ENCODE data around the gene SLC7A14.

The SLC7A14 gene

GRCh38 chr3:170477395-170477794, 108.5 kb downstream of the SLC7A14 start:
- Histone ChIP-seq H3K27me3 (ENCODE audit: control insufficient read depth, insufficient read depth, low read length, poor library complexity, severe bottlenecking) (no peaks in the 10 kb centered on the region), H3K4me3 (ENCODE audit: insufficient read depth, low read depth, low read length) (no peak overlapping the region), H3K4me1 (ENCODE audit: control insufficient read depth, insufficient read depth, low read length) (peaks cover 7% of the 10 kb centered on the region), H3K27ac (ENCODE audit: insufficient read depth, low read depth, low read length, poor library complexity, severe bottlenecking) (no peak overlapping the region), H3K9me3 (ENCODE audit: control insufficient read depth, low read length) (no peaks in the 10 kb centered on the region), H3K36me3 (ENCODE audit: control insufficient read depth, insufficient read depth, low read length) (no peaks in the 10 kb centered on the region)
- 100% methylated on average over 1 of the region's 2 CpGs; no CpG with 5 or more reads in 1 of the 2 experiments for WGBS, 2 experiments

- Histone ChIP-seq H3K9me3 (ENCODE audit: control insufficient read depth, low read length) (no peaks in the 10 kb centered on the region), H3K27ac (ENCODE audit: insufficient read depth, low read depth, low read length, poor library complexity, severe bottlenecking) (no peak overlapping the region), H3K4me3 (ENCODE audit: insufficient read depth, low read depth, low read length) (no peak overlapping the region), H3K36me3 (ENCODE audit: control insufficient read depth, insufficient read depth, low read length) (no peaks in the 10 kb centered on the region), H3K27me3 (ENCODE audit: control insufficient read depth, insufficient read depth, low read length, poor library complexity, severe bottlenecking) (no peaks in the 10 kb centered on the region), H3K4me1 (ENCODE audit: control insufficient read depth, insufficient read depth, low read length) (peaks cover 7% of the 10 kb centered on the region)
- 22 to 30% methylated on average over 6 of the region's 6 CpGs for WGBS, 2 experiments
Observed at GRCh38 chr3:170476291-170476690, 109.6 kb downstream of the SLC7A14 start.

GRCh38 chr3:170475092-170475685, 110.7 kb downstream of the SLC7A14 start:
- no peak overlapping the region for H3K27ac ChIP-seq (ENCODE audit: insufficient read depth, low read depth, low read length, poor library complexity, severe bottlenecking)
- 87 to 96% methylated on average over 3 of the region's 3 CpGs for WGBS, 2 experiments
- no peaks in the 10 kb centered on the region for H3K36me3 ChIP-seq (ENCODE audit: control insufficient read depth, insufficient read depth, low read length)
- peaks cover 7% of the 10 kb centered on the region for H3K4me1 ChIP-seq (ENCODE audit: control insufficient read depth, insufficient read depth, low read length)
- no peaks in the 10 kb centered on the region for H3K27me3 ChIP-seq (ENCODE audit: control insufficient read depth, insufficient read depth, low read length, poor library complexity, severe bottlenecking)
- no peaks in the 10 kb centered on the region for H3K9me3 ChIP-seq (ENCODE audit: control insufficient read depth, low read length)
- H3K4me3 ChIP-seq (ENCODE audit: insufficient read depth, low read depth, low read length) = no peak overlapping the region

- no peaks in the 10 kb centered on the region for H3K36me3 ChIP-seq (ENCODE audit: control insufficient read depth, insufficient read depth, low read length)
- no peaks in the 10 kb centered on the region for H3K27me3 ChIP-seq (ENCODE audit: control insufficient read depth, insufficient read depth, low read length, poor library complexity, severe bottlenecking)
- H3K4me1 ChIP-seq (ENCODE audit: control insufficient read depth, insufficient read depth, low read length) = peaks cover 11% of the 10 kb centered on the region
- no peaks in the 10 kb centered on the region for H3K9me3 ChIP-seq (ENCODE audit: control insufficient read depth, low read length)
- WGBS, 2 experiments = 75 to 79% methylated on average over 1 to 3 of the region's 3 CpGs
- no peak overlapping the region for H3K4me3 ChIP-seq (ENCODE audit: insufficient read depth, low read depth, low read length)
- no peak overlapping the region for H3K27ac ChIP-seq (ENCODE audit: insufficient read depth, low read depth, low read length, poor library complexity, severe bottlenecking)
Observed at GRCh38 chr3:170473358-170473757, 112.5 kb downstream of the SLC7A14 start.

- H3K27ac ChIP-seq (ENCODE audit: insufficient read depth, low read depth, low read length, poor library complexity, severe bottlenecking) = no peak overlapping the region
- 80 to 93% methylated on average over 1 to 2 of the region's 3 CpGs for whole genome bisulfite sequencing, 2 experiments
- H3K36me3 ChIP-seq (ENCODE audit: control insufficient read depth, insufficient read depth, low read length) = no peaks in the 10 kb centered on the region
- no peak overlapping the region for H3K4me3 ChIP-seq (ENCODE audit: insufficient read depth, low read depth, low read length)
- H3K4me1 ChIP-seq (ENCODE audit: control insufficient read depth, insufficient read depth, low read length) = peaks cover 11% of the 10 kb centered on the region
- no peaks in the 10 kb centered on the region for H3K27me3 ChIP-seq (ENCODE audit: control insufficient read depth, insufficient read depth, low read length, poor library complexity, severe bottlenecking)
- no peaks in the 10 kb centered on the region for H3K9me3 ChIP-seq (ENCODE audit: control insufficient read depth, low read length)
Observed at GRCh38 chr3:170471149-170471548, 114.7 kb downstream of the SLC7A14 start.

GRCh38 chr3:170470063-170471016, 115.5 kb downstream of the SLC7A14 start:
- no peak overlapping the region for H3K4me3 ChIP-seq (ENCODE audit: insufficient read depth, low read depth, low read length)
- H3K4me1 ChIP-seq (ENCODE audit: control insufficient read depth, insufficient read depth, low read length) = peaks cover 11% of the 10 kb centered on the region
- no peak overlapping the region for H3K27ac ChIP-seq (ENCODE audit: insufficient read depth, low read depth, low read length, poor library complexity, severe bottlenecking)
- H3K9me3 ChIP-seq (ENCODE audit: control insufficient read depth, low read length) = no peaks in the 10 kb centered on the region
- WGBS, 2 experiments = 59 to 67% methylated on average over 8 of the region's 9 CpGs
- no peaks in the 10 kb centered on the region for H3K36me3 ChIP-seq (ENCODE audit: control insufficient read depth, insufficient read depth, low read length)
- H3K27me3 ChIP-seq (ENCODE audit: control insufficient read depth, insufficient read depth, low read length, poor library complexity, severe bottlenecking) = no peaks in the 10 kb centered on the region

- Histone ChIP-seq H3K4me3 (ENCODE audit: insufficient read depth, low read depth, low read length) (no peak overlapping the region), H3K27me3 (ENCODE audit: control insufficient read depth, insufficient read depth, low read length, poor library complexity, severe bottlenecking) (no peaks in the 10 kb centered on the region), H3K36me3 (ENCODE audit: control insufficient read depth, insufficient read depth, low read length) (no peaks in the 10 kb centered on the region), H3K9me3 (ENCODE audit: control insufficient read depth, low read length) (no peaks in the 10 kb centered on the region), H3K27ac (ENCODE audit: insufficient read depth, low read depth, low read length, poor library complexity, severe bottlenecking) (no peak overlapping the region), H3K4me1 (ENCODE audit: control insufficient read depth, insufficient read depth, low read length) (peaks cover 11% of the 10 kb centered on the region)
- WGBS, 2 experiments = 76 to 85% methylated on average over 4 to 5 of the region's 5 CpGs
Observed at GRCh38 chr3:170469151-170470062, 116.5 kb downstream of the SLC7A14 start.

GRCh38 chr3:170467571-170468147, 118.2 kb downstream of the SLC7A14 start:
- Histone ChIP-seq H3K27me3 (ENCODE audit: control insufficient read depth, insufficient read depth, low read length, poor library complexity, severe bottlenecking) (no peaks in the 10 kb centered on the region), H3K4me3 (ENCODE audit: insufficient read depth, low read depth, low read length) (no peak overlapping the region), H3K27ac (ENCODE audit: insufficient read depth, low read depth, low read length, poor library complexity, severe bottlenecking) (no peak overlapping the region), H3K9me3 (ENCODE audit: control insufficient read depth, low read length) (no peaks in the 10 kb centered on the region), H3K36me3 (ENCODE audit: control insufficient read depth, insufficient read depth, low read length) (no peaks in the 10 kb centered on the region), H3K4me1 (ENCODE audit: control insufficient read depth, insufficient read depth, low read length) (peaks cover 11% of the 10 kb centered on the region)
- 85 to 90% methylated on average over 6 to 7 of the region's 7 CpGs for WGBS, 2 experiments

GRCh38 chr3:170467007-170467406, 118.9 kb downstream of the SLC7A14 start:
- Histone ChIP-seq H3K4me1 (ENCODE audit: control insufficient read depth, insufficient read depth, low read length) (peaks cover 11% of the 10 kb centered on the region), H3K9me3 (ENCODE audit: control insufficient read depth, low read length) (no peaks in the 10 kb centered on the region), H3K27me3 (ENCODE audit: control insufficient read depth, insufficient read depth, low read length, poor library complexity, severe bottlenecking) (no peaks in the 10 kb centered on the region), H3K27ac (ENCODE audit: insufficient read depth, low read depth, low read length, poor library complexity, severe bottlenecking) (no peak overlapping the region), H3K36me3 (ENCODE audit: control insufficient read depth, insufficient read depth, low read length) (no peaks in the 10 kb centered on the region), H3K4me3 (ENCODE audit: insufficient read depth, low read depth, low read length) (no peak overlapping the region)
- 74 to 75% methylated on average over 14 of the region's 14 CpGs for WGBS, 2 experiments
